Stimulated activated CD4-positive, alpha-beta T cell treated with anti-CD3 and anti-CD28 coated beads, TNF-alpha, amount 100 ng/mL, for 48 hours (primary cell): ENCODE data around the gene HGFAC.

Experiments used
- DNase-seq, 3 donors: peaks; one replicate each; pipeline ENCODE4 v3.0.0-alpha.2; 2020; ENCODE audit warnings: low read depth in 3 of 3

Gene HGFAC

DNA sequence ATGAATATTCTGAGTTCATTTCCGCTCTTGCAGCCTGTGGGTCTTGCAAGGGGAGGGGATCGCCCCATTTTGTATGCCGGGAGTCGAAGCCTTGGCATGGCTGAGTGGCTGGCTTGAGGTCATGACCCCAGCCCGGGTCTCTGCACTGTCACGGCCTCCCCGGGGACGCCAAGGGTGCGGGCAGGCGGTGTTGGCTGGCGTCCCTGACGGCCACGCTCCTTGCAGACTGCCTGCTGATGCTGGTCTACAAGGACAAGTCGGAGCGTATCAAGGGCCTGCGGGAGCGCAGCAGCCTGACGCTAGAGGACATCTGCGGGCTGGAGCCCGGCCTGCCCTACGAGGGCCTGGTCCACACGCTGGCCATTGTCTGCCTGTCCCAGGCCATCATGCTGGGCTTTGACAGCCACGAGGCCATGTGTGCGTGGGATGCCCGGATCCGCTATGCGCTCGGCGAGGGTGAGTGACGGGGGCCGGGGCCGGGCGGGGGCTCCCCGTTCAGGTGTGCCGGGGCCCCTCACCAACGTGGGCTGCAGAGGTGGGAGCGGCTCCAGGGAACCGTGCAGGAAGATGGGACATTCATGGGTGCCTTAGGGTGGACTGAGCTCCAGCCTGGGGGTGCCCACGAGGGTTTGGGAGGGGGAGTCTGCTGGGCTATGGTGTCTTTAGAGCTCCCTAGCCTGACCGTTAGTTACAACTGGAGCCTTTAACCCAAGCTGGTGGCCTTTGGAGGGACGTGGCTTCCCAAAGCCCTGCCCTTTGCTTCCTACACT, 31.6 kb downstream of the HGFAC start:
- no peak for DNase-seq

DNA sequence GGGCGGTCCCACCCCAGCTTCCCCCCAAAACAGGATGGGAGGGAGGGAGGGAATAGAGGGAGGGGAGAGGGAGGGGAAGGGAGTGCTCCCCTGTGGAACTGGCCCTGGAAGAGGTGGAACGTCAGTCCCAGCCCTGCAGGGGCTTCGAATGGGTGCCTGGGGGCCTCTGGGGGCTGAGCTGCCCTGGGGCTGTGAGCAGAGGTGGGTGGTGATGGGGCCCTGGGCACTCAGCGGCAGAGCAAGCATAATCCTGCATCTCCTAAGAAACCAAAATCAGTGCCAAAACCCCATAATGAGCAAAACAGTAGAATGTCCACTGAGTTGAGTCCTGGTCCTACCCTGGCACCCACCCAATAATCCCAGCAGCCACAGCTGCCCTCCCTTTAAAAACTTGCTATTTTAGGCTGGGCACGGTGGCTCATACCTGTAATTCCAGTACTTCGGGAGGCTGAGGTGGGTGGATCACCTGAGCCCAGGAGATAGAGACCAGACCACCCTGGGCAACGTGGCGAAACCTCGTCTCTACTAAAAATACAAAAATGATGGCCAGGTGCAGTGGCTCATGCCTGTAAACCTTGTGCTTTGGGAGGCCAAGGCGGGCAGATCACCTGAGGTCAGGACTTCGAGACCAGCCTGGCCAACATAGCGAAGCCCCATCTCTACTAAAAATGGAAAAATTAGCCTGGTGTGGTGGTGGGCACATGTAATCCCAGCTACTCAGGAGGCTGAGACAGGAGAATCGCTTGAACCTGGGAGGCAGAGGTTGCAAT, 32.4 kb downstream of the HGFAC start:
- no peak for DNase-seq

DNA sequence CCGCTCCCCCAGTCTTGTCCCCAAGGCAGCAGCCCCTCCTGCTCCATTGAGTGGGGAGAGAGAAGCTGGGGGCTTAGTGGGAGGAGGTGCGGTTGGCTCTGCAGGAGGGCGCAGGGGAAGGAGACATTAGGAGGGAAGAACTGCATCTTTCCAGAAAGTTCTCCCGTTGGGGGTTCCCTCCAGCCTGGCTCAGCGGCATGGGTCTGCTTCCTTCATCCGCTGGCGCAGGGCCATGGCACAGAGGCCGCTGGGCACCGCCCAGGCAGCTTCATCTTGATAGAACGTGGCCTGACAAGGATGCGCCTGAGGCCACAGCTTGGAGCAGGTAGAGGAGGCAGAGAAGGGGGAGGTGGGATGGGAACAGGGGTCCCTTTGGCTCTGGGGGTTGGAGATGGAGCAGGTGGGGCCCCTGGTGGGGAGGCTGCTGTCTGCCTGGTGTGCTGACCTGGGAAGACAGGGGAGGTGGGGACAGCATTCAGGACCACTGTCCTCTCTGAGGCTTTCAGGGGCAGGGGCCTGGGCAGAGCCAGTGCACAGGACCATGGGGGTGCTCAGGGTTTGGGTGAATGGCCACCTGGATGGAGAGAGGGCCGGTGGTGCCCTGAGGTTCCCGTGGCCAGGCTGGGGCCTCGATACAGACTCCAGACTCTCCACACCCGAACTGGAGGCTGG, 33.4 kb downstream of the HGFAC start:
- no peak for DNase-seq

DNA sequence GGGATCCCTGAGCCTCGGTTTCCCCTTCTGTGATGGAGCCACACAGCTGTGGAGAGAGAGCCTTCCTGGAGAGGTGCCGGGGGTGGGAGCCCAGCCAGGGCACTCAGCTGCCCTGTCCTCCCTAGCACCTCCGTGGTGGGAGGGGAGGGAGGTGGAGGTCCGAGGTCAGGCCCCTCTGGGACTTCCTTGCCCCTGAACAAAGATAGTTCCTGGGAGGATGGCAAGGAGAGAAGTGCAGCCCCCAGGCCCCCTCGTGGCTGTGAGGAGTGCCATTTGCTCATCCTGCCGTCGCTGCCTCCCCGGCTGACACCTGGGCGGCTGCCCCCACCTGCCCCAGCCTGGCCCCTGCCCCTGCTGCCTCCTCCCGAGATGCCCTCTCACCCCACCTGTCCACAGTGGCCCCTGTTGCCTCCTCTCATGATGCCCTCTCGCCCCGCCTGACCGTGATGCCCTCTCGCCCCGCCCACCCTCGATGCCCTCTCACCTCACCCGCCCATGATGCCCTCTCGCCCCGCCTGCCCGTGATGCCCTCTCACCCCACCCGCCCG, 34.0 kb downstream of the HGFAC start:
- DNase-seq, result no peak

DNA sequence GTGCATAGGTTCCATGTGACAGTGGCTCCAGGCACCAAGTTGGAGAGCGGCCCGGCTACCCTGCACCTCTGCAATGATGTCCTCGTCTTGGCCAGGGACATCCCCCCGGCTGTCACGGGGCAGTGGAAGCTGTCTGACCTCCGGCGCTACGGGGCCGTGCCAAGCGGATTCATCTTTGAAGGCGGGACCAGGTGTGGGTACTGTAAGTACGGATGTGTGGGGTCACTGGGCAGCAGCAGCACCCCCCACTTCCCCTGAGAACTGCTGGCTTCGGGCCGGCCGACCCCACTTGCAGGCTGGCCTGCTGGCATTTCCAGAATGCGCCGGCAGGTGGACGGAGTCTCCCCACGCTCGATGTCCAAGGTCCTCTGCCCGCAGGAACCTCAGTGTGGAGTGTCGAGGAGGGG, 34.6 kb downstream of the HGFAC start:
- DNase-seq, result no peak

DNA sequence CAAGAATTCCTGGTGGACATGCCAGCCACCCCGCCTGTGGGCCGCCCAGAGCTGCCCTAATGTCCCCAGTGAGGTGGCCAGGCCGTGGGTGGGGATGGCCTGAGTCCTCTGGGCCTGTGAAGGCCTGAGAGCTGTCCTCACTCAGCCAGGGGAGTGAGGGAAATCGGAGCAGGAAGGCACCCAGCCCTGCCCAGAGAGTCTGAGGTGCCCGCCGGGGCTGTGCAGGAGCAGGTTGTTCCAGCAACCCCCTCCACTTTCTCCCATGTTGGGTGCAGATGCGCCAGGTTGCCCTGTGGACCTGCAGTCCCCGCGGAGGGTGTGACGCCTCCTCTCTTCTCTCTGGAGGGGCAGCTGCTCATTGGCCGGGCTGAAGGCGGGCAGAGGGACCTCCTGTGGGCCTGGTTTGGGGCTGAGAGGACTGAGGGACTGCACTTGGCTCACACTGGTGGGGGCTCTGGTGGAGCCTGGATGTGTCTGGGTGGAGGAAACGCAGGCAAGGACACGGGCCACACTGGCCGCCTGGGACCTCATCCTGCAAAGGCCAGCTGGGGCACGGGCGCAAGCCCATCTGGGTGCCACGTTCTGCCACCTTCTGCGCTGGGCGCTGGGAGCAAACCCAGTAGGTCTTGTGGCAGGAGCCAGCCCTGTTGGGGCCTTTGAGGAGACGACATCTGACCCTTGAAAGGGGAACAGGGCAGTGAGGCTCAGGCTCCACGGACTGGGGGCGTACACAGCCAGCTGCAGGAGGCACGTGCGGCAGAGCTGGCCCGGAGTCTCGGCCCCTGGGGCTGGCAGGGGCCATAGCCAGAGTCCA, 35.4 kb downstream of the HGFAC start:
- DNase-seq, result no peak

DNA sequence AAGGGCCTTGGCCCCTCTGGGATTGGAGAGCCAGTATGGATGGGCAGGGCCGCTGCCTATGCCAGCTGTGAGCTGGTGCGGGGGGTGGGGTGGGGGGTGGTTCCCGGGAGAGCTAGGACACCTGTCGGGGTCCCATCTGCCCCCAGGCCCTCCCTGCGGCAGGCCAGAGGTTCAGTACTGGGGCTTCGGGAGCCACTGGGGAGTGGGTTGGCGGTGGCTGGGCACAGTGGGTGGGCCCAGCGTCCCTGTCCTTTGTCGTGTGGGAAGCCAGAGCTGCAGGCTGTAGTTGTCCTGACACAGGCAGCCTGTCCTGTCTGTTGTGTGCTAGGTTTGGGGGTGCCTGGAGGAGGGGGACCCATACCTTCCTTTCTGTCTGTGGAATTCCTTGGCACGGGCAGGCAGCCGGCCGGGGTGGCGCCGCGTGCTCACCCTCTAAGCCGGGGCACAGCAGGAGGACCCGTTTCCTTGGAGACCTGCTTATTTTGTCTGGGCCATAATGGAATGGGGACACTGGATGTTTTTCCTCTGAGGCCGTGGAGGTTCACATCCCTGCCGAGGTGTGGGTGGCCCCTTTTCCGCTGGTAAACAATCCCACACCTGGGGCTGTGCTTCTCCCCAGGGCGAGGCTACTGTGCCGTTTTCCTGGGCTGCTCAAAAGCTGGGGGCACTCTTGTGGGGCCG, 36.1 kb downstream of the HGFAC start:
- no peak for DNase-seq

DNA sequence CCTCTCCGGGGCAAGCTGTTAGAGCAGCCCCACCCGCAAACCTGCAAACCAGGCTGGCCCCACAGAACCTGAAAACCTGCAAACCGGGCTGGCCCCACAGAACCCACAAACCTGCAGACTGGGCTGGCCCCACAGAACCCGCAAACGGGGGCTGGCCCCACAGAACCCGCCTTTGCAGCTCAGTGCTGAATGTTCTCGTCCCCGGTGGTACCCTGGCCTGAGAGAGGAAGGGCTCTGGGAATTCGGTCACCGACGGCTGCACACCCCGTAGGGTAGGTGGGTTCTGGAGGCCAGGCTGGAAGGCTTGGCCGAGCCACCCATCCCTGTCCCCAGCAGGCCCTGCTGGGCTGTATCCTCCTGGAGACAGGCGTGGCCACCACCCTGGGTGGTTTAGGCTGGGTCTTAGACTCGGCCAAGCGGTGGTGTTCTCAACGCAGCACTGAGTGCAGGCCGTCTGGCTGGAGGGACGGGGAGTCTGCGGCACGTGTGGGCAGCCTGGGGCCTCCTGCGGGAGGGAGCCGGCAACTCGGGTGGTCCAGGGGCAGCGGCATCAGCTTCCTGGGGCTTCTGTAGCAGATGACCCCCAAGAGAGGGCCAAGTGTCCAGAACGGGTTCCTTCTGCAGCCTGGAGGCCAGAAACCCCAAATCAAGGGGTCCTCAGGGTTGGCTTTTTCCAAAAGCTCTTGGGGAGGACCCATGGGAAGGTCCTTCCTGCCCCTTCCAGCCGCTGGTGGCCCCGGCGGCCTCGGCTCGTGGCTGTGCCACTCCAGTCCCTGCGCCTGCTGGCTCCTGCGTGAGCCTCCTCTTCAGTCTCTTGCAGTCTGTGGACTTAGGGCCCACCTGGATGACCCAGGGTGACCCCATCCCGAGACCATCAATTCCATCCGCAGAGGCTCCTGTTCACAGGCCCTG, 36.9 kb downstream of the HGFAC start:
- DNase-seq, result no peak

DNA sequence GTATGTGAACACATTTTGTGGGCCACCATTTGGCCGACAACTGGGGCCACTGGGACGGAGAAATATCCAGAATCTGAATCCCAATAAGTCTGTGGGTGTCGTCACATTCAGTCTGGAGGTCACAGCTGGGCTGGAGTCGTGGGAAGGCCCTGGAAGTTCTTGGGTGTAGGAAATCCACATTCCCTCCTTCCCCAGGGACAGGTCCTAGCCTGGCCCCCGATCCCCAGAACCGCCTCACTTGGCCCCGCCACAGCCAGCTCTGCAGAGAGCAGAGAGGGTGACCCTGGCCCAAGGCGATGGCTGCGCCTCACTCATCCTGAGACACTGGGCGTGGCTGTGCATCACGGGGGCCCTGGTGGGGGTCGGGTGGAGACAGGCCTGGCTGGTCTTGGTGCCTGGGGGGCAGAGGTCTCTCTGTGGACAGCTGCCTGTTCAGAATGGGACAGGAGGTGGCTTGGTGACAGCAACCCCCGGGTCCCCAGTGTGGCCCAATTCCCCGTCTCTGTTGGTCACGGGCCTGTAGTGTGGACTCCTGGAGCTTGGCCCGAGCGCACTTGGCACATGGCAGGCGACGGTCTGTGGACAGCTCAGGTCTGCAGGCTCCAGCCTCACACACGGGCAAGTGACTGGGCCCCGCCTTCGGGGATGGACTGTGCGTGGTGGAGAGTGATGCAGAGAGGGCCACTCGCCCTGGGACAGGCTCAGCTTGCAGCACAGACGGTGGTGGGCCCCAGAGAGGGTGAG, 37.8 kb downstream of the HGFAC start:
- no peak for DNase-seq

DNA sequence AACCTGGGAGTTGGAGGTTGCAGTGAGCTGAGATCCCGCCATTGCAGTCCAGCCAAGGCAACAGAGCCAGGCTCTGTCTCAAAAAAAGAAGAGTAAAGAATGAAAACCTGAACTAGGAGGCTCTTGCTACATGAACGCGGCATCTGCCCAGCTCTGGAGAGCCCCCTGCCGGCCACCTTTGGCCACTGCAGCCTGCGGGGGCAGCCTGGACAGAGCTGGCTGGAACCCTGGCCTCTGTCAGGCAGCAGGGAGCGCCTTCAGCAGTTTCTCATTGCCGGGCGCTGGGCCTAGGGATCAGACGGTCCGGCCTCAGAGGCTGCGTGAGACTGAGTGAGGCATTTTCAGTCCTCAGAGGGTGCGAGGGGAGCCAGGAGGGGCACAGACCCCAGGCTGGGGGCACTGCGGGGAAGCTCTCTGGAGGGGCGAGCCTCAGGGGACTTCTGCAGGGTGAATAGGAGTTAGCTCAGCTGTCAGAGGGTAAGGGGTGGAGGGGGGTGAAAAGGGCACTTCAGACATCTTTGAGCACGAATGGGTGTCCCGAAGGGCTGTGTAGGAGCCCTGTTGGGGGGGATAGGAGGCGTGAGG, 38.9 kb downstream of the HGFAC start:
- peak; percentile 57 to 71 (median 69) for DNase-seq

DNA sequence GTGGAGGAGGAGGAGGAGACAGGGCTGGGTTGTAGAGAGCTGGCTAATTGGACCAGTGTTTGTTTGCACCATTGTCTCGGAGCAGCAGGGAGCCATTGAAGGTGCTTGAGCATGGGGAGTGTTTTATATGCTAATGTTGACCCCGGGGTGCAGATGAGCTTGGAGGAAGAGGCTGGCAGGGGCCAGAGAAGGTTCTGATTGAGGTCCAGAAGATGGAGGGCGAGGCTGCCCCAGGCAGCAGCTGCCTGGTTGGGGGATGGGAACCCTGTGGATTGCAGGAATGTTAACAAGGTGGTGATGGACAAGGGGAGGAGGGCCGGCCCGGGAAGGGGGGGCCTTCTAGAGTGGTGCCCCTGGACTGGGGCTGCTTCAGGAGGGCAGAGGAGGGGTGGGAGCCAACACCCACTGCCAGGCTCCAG, 39.4 kb downstream of the HGFAC start:
- no peak for DNase-seq

DNA sequence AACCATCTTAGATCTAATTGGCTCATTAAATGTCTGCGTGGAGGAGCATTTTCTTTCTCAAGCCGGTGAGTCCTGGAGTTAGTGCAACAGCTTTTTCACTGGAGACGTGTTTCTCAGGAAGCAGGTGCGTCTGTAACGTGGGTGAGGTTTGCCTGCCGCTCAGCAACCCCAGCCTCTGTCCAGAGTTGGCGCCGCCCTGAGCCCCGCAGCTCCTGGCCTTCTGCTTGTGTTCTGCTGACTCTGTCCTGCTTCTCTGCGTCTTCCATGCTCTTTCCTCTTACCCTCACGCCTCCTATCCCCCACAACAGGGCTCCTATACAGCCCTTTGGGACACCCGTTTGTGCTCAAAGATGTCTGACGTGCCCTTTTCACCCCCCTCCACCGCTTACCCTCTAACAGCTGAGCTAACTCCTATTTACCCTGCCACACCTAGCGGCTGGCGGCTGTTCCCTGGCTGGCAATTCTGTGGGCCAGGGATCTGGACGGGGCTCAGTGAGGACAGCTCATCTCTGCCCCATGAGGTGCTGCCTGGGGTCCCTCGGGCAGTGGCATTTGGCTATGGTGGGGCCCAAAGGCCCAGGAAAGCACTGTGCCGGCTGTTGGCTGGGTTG, 40.1 kb downstream of the HGFAC start:
- no peak for DNase-seq

DNA sequence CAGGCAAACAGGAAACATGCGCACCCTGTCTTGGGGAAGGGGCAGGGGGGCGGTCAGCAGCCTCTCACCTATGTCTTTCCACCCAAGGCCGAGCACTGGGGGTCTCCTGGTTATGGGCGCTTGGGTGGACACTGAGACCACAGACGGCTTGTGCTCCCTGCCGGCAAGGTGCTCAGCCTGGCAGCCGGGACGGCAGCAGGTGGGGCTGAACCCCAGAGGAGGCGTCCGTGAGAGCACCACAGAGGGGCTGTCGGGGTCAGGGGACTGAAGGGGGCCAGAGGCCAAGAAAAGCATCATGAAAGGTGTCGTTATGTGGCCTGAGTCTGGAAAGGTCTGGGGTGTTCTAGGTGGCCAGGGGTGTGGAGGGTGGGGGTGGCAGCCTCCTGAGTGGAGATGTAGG, 40.9 kb downstream of the HGFAC start:
- no peak for DNase-seq

DNA sequence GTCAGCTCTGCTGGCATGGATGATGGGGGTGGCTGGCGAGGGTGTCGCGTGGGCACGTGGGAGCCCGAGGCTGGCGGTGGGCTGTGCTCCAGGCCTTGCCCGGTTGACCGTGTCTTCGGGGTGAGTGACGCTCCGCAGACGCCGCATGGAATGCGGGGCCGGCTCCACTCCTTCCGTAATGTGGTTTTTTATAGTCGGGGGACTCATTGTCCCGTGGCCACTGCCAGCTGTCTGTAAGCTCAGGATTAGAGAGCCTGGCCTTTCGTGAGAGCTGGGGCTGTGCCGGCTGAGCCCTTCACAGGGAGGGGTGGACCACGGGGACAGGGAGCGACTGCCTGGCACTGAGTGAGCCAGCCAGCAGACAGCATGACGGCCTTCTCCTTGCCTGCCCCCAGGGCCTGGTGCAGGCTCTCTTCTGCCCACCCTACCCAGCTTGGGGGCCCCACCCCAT, 41.7 kb downstream of the HGFAC start:
- DNase-seq, result no peak

DNA sequence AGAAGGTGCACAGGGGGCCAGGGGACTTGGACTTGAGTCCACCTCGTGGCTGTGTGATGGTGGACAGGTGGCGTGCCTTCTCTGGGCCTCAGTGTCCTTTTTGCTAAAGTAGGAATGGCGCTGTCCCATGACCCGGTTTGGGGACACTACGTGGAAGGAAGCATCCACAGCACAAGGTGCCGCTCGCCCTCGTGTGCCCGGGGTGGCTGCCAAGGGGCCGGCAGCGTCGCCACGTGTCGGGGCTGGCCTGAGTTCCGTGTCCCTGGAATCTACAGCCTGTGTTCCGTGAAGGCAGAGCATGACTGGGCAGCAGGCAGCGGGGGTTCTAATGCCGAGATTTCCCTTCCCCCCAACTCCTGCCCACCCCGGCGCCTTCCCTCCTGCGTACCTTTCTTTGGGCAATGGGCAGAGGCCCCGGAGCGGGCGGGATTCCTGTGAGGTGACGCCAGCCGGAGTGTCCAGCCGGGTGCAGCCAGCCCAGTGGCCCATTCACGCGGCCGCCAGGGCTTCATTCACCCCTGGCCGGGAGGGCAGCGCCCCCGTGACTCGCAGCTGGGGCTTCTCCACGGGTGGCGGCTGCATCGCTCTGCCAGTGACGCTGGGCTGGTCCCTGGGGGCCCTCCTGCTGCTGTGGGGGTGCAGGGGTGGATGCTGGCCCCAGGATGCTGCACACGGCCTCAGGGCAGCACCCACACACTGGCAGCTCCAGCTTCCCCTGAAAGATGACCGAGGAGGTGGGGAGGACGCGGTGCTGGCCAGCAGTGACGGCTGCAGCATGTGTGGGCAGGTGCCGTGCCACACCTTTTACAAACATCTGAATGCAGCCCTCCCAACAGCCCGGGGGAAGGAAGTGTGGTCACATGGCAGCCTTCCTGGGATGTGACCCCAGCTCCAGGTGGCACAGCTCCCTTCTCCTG, 42.5 kb downstream of the HGFAC start:
- no peak for DNase-seq

DNA sequence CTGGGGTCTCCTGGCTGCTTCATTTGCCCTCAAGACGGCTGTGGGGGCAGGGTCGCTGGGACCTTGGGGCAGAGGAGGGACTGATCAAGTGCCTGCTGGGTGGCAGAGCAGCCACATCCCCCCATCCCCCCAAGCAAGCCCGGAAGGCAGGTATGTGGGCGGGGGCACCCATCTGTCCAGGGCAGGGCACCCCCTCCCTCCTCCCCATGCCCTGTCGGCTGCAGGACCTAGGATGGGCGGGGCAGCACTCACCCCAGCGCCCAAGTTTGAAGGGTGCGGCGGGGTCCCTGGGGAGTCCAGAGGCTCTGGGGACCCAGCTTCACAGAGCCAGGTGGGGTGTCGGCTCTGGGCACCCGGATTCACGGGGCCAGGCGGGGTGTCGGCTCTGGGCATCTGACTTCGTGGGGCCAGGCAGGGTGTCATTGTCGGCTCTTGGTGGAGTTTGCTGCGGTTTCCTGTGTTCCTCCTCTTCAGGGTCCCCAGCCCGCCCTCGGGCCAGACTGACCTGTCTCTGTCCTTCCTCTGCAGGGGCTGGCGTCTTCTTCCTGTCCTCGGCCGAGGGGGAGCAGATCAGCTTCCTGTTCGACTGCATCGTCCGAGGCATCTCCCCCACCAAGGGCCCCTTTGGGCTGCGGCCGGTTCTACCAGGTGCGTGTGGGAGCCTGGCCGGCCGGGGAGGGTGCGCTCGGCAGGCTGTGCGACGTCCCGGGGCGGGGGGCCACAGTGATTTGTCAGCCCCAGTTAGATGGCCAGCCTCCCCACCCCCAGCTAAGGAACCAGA, 43.4 kb downstream of the HGFAC start:
- DNase-seq, result no peak
